B cell (primary cell): ENCODE measurements around the gene C19orf73. TPM values are rescaled to one million over a fixed set of nuclear protein-coding genes. Genes with fewer than 3 reads are reported as not detected.
"Not testable (repeated sequence)": the region's sequence is repeated elsewhere in the genome, so short reads cannot be mapped to it uniquely, and the experiment has no call there.

Source experiments
- ATAC-seq: fragments of 200-7000 bp; cut with Tn5 transposase; one replicate; pipeline ENCODE4 v1.10.0; 2021; ENCODE audit warnings: low read depth, mild to moderate bottlenecking, moderate number of reproducible peaks, moderate library complexity
- CTCF ChIA-PET: fragments of 350-600 bp; sonication (Branson Sonifier 250); formaldehyde crosslinking; loops from one replicate; lab custom pipeline; 2021; ENCODE audit warnings: antibody characterized with exemption, inconsistent platforms; lab: Charles Lee
- POLR2A ChIA-PET: fragments of 350-600 bp; sonication (Branson Sonifier 250); formaldehyde crosslinking; loops from one replicate; lab custom pipeline; 2021; ENCODE audit warnings: antibody characterized with exemption; lab: Charles Lee
- DNase-seq: peaks from one replicate; pipeline ENCODE4 v3.0.0; 2013
- H2AFZ ChIP-seq: 2 replicates; pipeline ENCODE4 v1.6.1; 2012; ENCODE audit warnings: mild to moderate bottlenecking, low read depth, low read length; ENCODE audit not compliant: insufficient read depth, poor library complexity, severe bottlenecking
- H3K27ac ChIP-seq, 2 donors: 1 replicate in 1 of 2; 2 replicates in 1 of 2; pipeline ENCODE4 v1.5.1; 2012 to 2013; ENCODE audit warnings: low read length in 2 of 2, mild to moderate bottlenecking in 2 of 2, moderate library complexity in 1 of 2
- H3K27me3 ChIP-seq, 4 experiments: fragments of 200-600 bp in 1 of 4; sonication (generic) in 1 of 4; replicated peaks in 1 of 4; 1 replicate in 2 of 4; 2 replicates in 2 of 4; pipeline versions ENCODE4 v1.6.1 to v1.7.0; 2013 to 2016; ENCODE audit warnings: low read length in 3 of 4, mild to moderate bottlenecking in 2 of 4, mixed read lengths in 1 of 4, moderate library complexity in 1 of 4; ENCODE audit not compliant: insufficient read depth in 4 of 4, control insufficient read depth in 3 of 4; ENCODE audit errors: control extremely low read depth in 1 of 4
- H3K36me3 ChIP-seq, 2 experiments: replicated peaks in 1 of 2; 1 replicate in 1 of 2; 2 replicates in 1 of 2; pipeline versions ENCODE4 v1.6.1 to v1.7.1; 2013; ENCODE audit warnings: low read length in 1 of 2; ENCODE audit not compliant: insufficient read depth in 2 of 2, control insufficient read depth in 1 of 2; ENCODE audit errors: control extremely low read depth in 1 of 2, extremely low read depth in 1 of 2
- H3K4me1 ChIP-seq, 2 donors: fragments of 200-600 bp in 1 of 2; sonication (generic) in 1 of 2; 1 replicate in 1 of 2; 2 replicates in 1 of 2; pipeline versions ENCODE4 v1.5.1 to v1.6.1; 2013 to 2017; ENCODE audit warnings: low read length in 2 of 2; ENCODE audit not compliant: control insufficient read depth in 2 of 2, insufficient read depth in 2 of 2
- H3K4me2 ChIP-seq: replicated peaks from 2 replicates; pipeline ENCODE3; 2012; ENCODE audit warnings: mild to moderate bottlenecking, low read depth, low read length; ENCODE audit not compliant: poor library complexity, severe bottlenecking
- H3K4me3 ChIP-seq, 5 experiments: fragments of 200-600 bp in 1 of 5; sonication (generic) in 1 of 5; 1 replicate in 3 of 5; 2 replicates in 2 of 5; pipeline versions ENCODE4 v1.5.1 to v1.7.0; 2011 to 2016; ENCODE audit warnings: low read length in 4 of 5, mild to moderate bottlenecking in 4 of 5, low read depth in 2 of 5, control low read depth in 1 of 5, moderate library complexity in 1 of 5; ENCODE audit not compliant: insufficient read depth in 1 of 5; ENCODE audit errors: control extremely low read depth in 1 of 5, extremely low read depth in 1 of 5
- H3K79me2 ChIP-seq: fragments of 200-600 bp; sonication (generic); one replicate; pipeline ENCODE4 v1.6.0; 2016; ENCODE audit warnings: low read length; ENCODE audit not compliant: control insufficient read depth, insufficient read depth
- H3K9ac ChIP-seq: fragments of 200-600 bp; sonication (generic); 2 replicates; pipeline ENCODE4 v1.6.1; 2017; ENCODE audit warnings: mild to moderate bottlenecking, low read length, moderate library complexity
- H3K9me3 ChIP-seq, 3 donors: one replicate each; pipeline versions ENCODE4 v1.6.1 to v1.7.1; 2013; ENCODE audit warnings: low read length in 2 of 3; ENCODE audit not compliant: control insufficient read depth in 2 of 3, insufficient read depth in 1 of 3; ENCODE audit errors: control extremely low read depth in 1 of 3
- H4K20me1 ChIP-seq: 2 replicates; pipeline ENCODE4 v1.6.0; 2012; ENCODE audit warnings: mild to moderate bottlenecking, low read length; ENCODE audit not compliant: insufficient read depth, control insufficient read depth, poor library complexity, severe bottlenecking
- H3K27ac Mint-ChIP-seq: one replicate; pipeline ENCODE4 v1.8.0; 2021; ENCODE audit warnings: mixed read lengths
- H3K27me3 Mint-ChIP-seq: one replicate; pipeline ENCODE4 v1.8.0; 2021; ENCODE audit warnings: mixed read lengths
- H3K4me1 Mint-ChIP-seq: one replicate; pipeline ENCODE4 v1.8.0; 2021; ENCODE audit warnings: mixed read lengths
- H3K4me3 Mint-ChIP-seq: one replicate; pipeline ENCODE4 v1.8.0; 2021; ENCODE audit warnings: mixed read lengths
- H3K9me3 Mint-ChIP-seq: one replicate; pipeline ENCODE4 v1.8.0; 2022; ENCODE audit warnings: mixed read lengths; ENCODE audit not compliant: insufficient read depth
- CTCF ChIP-seq: fragments of 200-600 bp; IDR thresholded peaks from one replicate; pipeline ENCODE4 v1.8.0; 2022; ENCODE audit warnings: antibody characterized with exemption, mild to moderate bottlenecking
- EZH2 ChIP-seq: IDR thresholded peaks from 2 replicates; pipeline ENCODE4 v1.6.1; 2012; ENCODE audit warnings: borderline replicate concordance, low read depth, mild to moderate bottlenecking, moderate library complexity, low read length; ENCODE audit not compliant: insufficient read depth, poor library complexity, severe bottlenecking
- WGBS: methylation state at CpG from one replicate; pipeline ENCODE4 v1.1.5; 2013; ENCODE audit warnings: missing lambda C conversion rate; ENCODE audit not compliant: insufficient coverage; 5-methylcytosine and 5-hydroxymethylcytosine counted together
- intact Hi-C: fragments of 100-400 bp; cut with micrococcal nuclease; formaldehyde crosslinking; loops from one replicate; pipeline ENCODE4 v1.10.0; 2022
- polyA plus RNA-seq: library from polyadenylated mRNA; depleted of rRNA; stranded (reverse); fragments of >200 nt; gene quantifications from 2 replicates; pipeline ENCODE4 v1.2.3, GENCODE V29; 2012
- total RNA-seq, 2 donors: library from RNA; stranded (reverse); fragments of 120-200 nt in 1 of 2; gene quantifications; 1 replicate in 1 of 2; 2 replicates in 1 of 2; pipeline versions ENCODE4 v1.2.3 to v1.2.4, GENCODE V29; 2013 to 2022

The C19orf73 gene
- total and polyA plus RNA-seq, 2 donors (not counting 1 experiment from before 2014, with no cell fraction given), result 3.9 to 8.2 TPM

DNA sequence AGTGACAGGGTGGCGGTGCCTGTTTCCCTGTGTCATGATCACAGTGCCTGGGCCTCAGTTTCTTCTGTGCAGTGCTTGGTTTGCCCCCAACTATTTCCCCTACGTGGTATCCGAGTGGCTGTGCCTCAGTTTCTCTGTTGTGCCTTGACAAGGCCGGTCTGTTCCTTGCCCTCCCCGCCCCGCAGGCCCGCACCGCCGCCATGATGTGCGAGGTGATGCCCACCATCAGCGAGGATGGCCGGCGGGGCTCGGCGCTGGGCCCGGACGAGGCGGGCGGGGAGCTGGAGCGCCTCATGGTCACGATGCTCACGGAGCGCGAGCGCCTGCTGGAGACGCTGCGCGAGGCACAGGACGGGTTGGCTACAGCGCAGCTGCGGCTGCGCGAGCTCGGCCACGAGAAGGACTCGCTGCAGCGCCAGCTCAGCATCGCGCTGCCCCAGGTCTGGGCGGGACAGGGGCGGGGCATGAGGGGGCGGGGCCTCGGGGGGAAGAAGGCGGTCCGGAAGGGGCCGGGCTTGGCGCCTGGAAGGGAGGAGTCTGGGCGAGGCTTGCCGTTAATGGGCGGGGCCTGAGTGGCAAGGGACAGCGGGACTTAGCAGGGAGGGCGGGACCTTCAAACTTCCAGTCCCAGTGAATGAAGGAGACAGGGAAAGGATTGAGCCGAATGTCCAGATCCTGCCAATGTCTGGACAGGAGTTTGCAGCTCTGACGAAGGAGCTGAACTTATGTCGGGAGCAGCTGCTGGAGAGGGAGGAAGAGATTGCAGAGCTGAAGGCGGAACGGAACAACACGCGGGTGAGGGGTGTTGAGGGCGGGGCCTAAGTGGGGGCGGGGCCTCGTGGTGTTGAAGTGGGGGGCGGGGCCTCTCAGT, 9.0 kb upstream of the C19orf73 start:
- TF ChIP-seq EZH2 (no peak), CTCF (no peak)
- peak overlapping the region; percentile 54 for H3K9ac ChIP-seq
- peak; percentile 97 for DNase-seq
- ChIA-PET CTCF (interaction anchor here (1.0 to 2.4 kb wide), 8 partner anchors 11 to 171 kb away, joined by 4 to 14 read pairs (median 5); partner anchors contain the start of gene LIN7B), POLR2A (interaction anchor here (0.7 to 1.2 kb wide), 5 partner anchors 8 to 166 kb away, joined by 3 to 9 read pairs (median 4); partner anchors contain the start of genes LIN7B and PPFIA3)
- peaks cover 9 to 13% of the 10 kb centered on the region in 2 donors for H3K4me1 ChIP-seq
- peaks cover 15% of the 10 kb centered on the region for H3K4me1 Mint-ChIP-seq
- peaks cover 0 to 16% (median 0%) of the 10 kb centered on the region in 3 donors for H3K9me3 ChIP-seq
- intact Hi-C loops, result loop anchor here (1.0 to 5.0 kb wide), 5 partner anchors 9 to 679 kb away; partner anchors contain the start of genes C19orf73, LIN7B, PPFIA3 and SNRNP70
- H3K27ac Mint-ChIP-seq, result peak overlapping the region; percentile 34
- no peaks in the 10 kb centered on the region for H3K27me3 Mint-ChIP-seq
- H3K79me2 ChIP-seq, result no peaks in the 10 kb centered on the region
- H3K27me3 ChIP-seq, result peaks cover 0 to 2% (median 0%) of the 10 kb centered on the region in 4 experiments
- H4K20me1 ChIP-seq, result no peaks in the 10 kb centered on the region
- peak overlapping the region; percentile 34 to 71 (median 50) for H3K4me3 ChIP-seq
- peak; percentile 96 for ATAC-seq
- H3K4me2 ChIP-seq, result peak overlapping the region; percentile 90
- no peaks in the 10 kb centered on the region for H3K9me3 Mint-ChIP-seq
- no peaks in the 10 kb centered on the region for H3K36me3 ChIP-seq
- 5% methylated on average over 56 of the region's 63 CpGs for WGBS
- no peak overlapping the region for H3K27ac ChIP-seq
- peak overlapping the region; percentile 86 for H2AFZ ChIP-seq
- peak overlapping the region; percentile 85 for H3K4me3 Mint-ChIP-seq

GRCh38 chr19:49127225-49127624, 8.3 kb upstream of the C19orf73 start:
- peaks cover 14% of the 10 kb centered on the region for H3K4me1 Mint-ChIP-seq
- H3K4me2 ChIP-seq, result peak overlapping the region; percentile 90
- not testable (repeated sequence) for DNase-seq, H3K4me3 ChIP-seq, H3K27me3 Mint-ChIP-seq, H3K36me3 ChIP-seq, ATAC-seq, H3K9me3 Mint-ChIP-seq, H3K27ac ChIP-seq, H3K27me3 ChIP-seq, H3K79me2 ChIP-seq, H4K20me1 ChIP-seq, H3K27ac Mint-ChIP-seq, H3K4me3 Mint-ChIP-seq, H3K9ac ChIP-seq
- H2AFZ ChIP-seq, result peak overlapping the region; percentile 86
- ChIA-PET POLR2A (interaction anchor here (0.6 to 1.0 kb wide), 6 partner anchors 7 to 752 kb away, joined by 3 to 9 read pairs (median 6); partner anchors contain the start of gene PPFIA3), CTCF (interaction anchor here (1.0 to 2.4 kb wide), 6 partner anchors 12 to 172 kb away, joined by 4 to 14 read pairs (median 5); partner anchors contain the start of gene LIN7B)
- intact Hi-C loops, result loop anchor here (5.0 kb wide), 1 partner anchor 680 kb away; no protein-coding TSS in a partner anchor
- H3K4me1 ChIP-seq, result peaks cover 9 to 13% of the 10 kb centered on the region in 2 donors
- H3K9me3 ChIP-seq, result peaks cover 0 to 16% (median 0%) of the 10 kb centered on the region in 3 donors
- 95% methylated on average over 4 of the region's 12 CpGs for WGBS
